ENCODE measurements around the gene RNF180. TPM values are rescaled to one million over a fixed set of nuclear protein-coding genes. Genes with fewer than 3 reads are reported as not detected.
A peak's percentile ranks its signal among the peaks of the same experiment; 100 is the strongest.
"Not testable (repeated sequence)": the region's sequence is repeated elsewhere in the genome, so short reads cannot be mapped to it uniquely, and the experiment has no call there.

RNF180 gene
- total and polyA plus RNA-seq, 8 donors, result 1.3 to 7.2 (median 5.7) TPM

- Histone ChIP-seq H3K27ac (no peak overlapping the region), H3K27me3 (no peaks in the 10 kb centered on the region), H3K4me3 (no peak overlapping the region), H3K9me3 (no peaks in the 10 kb centered on the region), H3K4me1 (no peaks in the 10 kb centered on the region), H3K36me3 (no peaks in the 10 kb centered on the region)
- DNase-seq (peak in 2 of 6 donors; percentile 28), FAIRE-seq (no peak), ATAC-seq (no peak)
- TF ChIP-seq CTCF (IDR thresholded peaks at IDR 0.05), result no peak
- 86 to 90% methylated on average over 8 of the region's 8 CpGs for WGBS, 2 donors
- intact Hi-C loops (cut with DNase I), result no loop called here
Observed at GRCh38 chr5:64285188-64286130, 119.8 kb downstream of the RNF180 start.

- intact Hi-C loops (cut with DNase I), result no loop called here
- H3K4me3 ChIP-seq, result no peak overlapping the region
- no peak overlapping the region for H3K27ac ChIP-seq
- FAIRE-seq (no peak), DNase-seq (no peak), ATAC-seq (no peak)
- no peak for TF ChIP-seq CTCF (IDR thresholded peaks at IDR 0.05)
- 98 to 99% methylated on average over 1 of the region's 1 CpG for WGBS, 2 donors
- no peaks in the 10 kb centered on the region for H3K4me1 ChIP-seq
- H3K9me3 ChIP-seq, result no peaks in the 10 kb centered on the region
- H3K27me3 ChIP-seq, result no peaks in the 10 kb centered on the region
- H3K36me3 ChIP-seq, result no peaks in the 10 kb centered on the region
Observed at GRCh38 chr5:64286381-64286780, 120.7 kb downstream of the RNF180 start.

GRCh38 chr5:64288496-64288895 lies 122.9 kb downstream of the RNF180 start:
- ATAC-seq; H3K4me3 ChIP-seq; FAIRE-seq; H3K27me3 ChIP-seq; H3K9me3 ChIP-seq; H3K4me1 ChIP-seq; intact Hi-C loops (cut with DNase I); H3K27ac ChIP-seq; DNase-seq; H3K36me3 ChIP-seq: not testable (repeated sequence)
- 91 to 93% methylated on average over 2 of the region's 2 CpGs for WGBS, 2 donors

GRCh38 chr5:64292611-64293215 lies 127.1 kb downstream of the RNF180 start:
- no peaks in the 10 kb centered on the region for H3K27me3 ChIP-seq
- no peak for TF ChIP-seq CTCF (IDR thresholded peaks at IDR 0.05)
- FAIRE-seq, result no peak
- WGBS, 2 donors, result 92 to 93% methylated on average over 3 of the region's 3 CpGs
- no peak overlapping the region for H3K4me3 ChIP-seq
- H3K36me3 ChIP-seq, result no peaks in the 10 kb centered on the region
- ATAC-seq, result no peak
- H3K27ac ChIP-seq, result no peak overlapping the region
- no peaks in the 10 kb centered on the region for H3K9me3 ChIP-seq
- intact Hi-C loops (cut with DNase I), result no loop called here
- no peak for DNase-seq
- H3K4me1 ChIP-seq, result no peaks in the 10 kb centered on the region

- ATAC-seq (peak in 2 of 4 donors; percentile 51 to 52), DNase-seq (no peak), FAIRE-seq (no peak)
- 77 to 82% methylated on average over 1 of the region's 1 CpG for WGBS, 2 donors
- Histone ChIP-seq H3K9me3 (no peaks in the 10 kb centered on the region), H3K4me3 (no peak overlapping the region), H3K27ac (no peak overlapping the region), H3K4me1 (no peaks in the 10 kb centered on the region), H3K36me3 (no peaks in the 10 kb centered on the region), H3K27me3 (no peaks in the 10 kb centered on the region)
- intact Hi-C loops (cut with DNase I), result no loop called here
- TF ChIP-seq CTCF (IDR thresholded peaks at IDR 0.05), result no peak
Observed at GRCh38 chr5:64295101-64295500, 129.5 kb downstream of the RNF180 start.

Data from pancreas (tissue), 10 donors.